ENCODE measurements around the gene MCU. TPM values are rescaled to one million over a fixed set of nuclear protein-coding genes. Genes with fewer than 3 reads are reported as not detected.
A peak's percentile ranks its signal among the peaks of the same experiment; 100 is the strongest.

The MCU gene
- total RNA-seq, 1 donor from 2014 or later: 20.3 TPM

- Histone ChIP-seq H3K27me3 (ENCODE audit: low read depth) (no peaks in the 10 kb centered on the region), H3K36me3 (no peaks in the 10 kb centered on the region), H3K9me3 (replicated peaks) (no peaks in the 10 kb centered on the region), H3K4me1 (peaks cover 34% of the 10 kb centered on the region), H3K27ac (replicated peaks) (no peak overlapping the region), H3K4me3 (no peak overlapping the region)
- TF ChIP-seq CTCF (IDR thresholded peaks at IDR 0.05; ENCODE audit: borderline replicate concordance): no peak
- no peak for DNase-seq
- intact Hi-C loops (cut with micrococcal nuclease): no loop called here
Observed at GRCh38 chr10:72731916-72732419, 40.0 kb downstream of the MCU start.

GRCh38 chr10:72732521-72732920, 40.6 kb downstream of the MCU start:
- peaks cover 32% of the 10 kb centered on the region for H3K4me1 ChIP-seq
- intact Hi-C loops (cut with micrococcal nuclease): no loop called here
- H3K9me3 ChIP-seq (replicated peaks): no peaks in the 10 kb centered on the region
- no peak for TF ChIP-seq CTCF (IDR thresholded peaks at IDR 0.05; ENCODE audit: borderline replicate concordance)
- no peak overlapping the region for H3K4me3 ChIP-seq
- no peaks in the 10 kb centered on the region for H3K27me3 ChIP-seq (ENCODE audit: low read depth)
- no peak for DNase-seq
- no peak overlapping the region for H3K27ac ChIP-seq (replicated peaks)
- H3K36me3 ChIP-seq: no peaks in the 10 kb centered on the region

GRCh38 chr10:72733989-72734388, 42.0 kb downstream of the MCU start:
- TF ChIP-seq CTCF (IDR thresholded peaks at IDR 0.05; ENCODE audit: borderline replicate concordance): no peak
- intact Hi-C loops (cut with micrococcal nuclease): no loop called here
- Histone ChIP-seq H3K4me3 (no peak overlapping the region), H3K27me3 (ENCODE audit: low read depth) (no peaks in the 10 kb centered on the region), H3K36me3 (no peaks in the 10 kb centered on the region), H3K9me3 (replicated peaks) (no peaks in the 10 kb centered on the region), H3K27ac (replicated peaks) (no peak overlapping the region), H3K4me1 (peaks cover 47% of the 10 kb centered on the region)
- DNase-seq: no peak

GRCh38 chr10:72735288-72735936, 43.5 kb downstream of the MCU start:
- H3K27ac ChIP-seq (replicated peaks): peak overlapping the region; percentile 73
- DNase-seq: no peak
- no peaks in the 10 kb centered on the region for H3K36me3 ChIP-seq
- no peaks in the 10 kb centered on the region for H3K27me3 ChIP-seq (ENCODE audit: low read depth)
- no peak for TF ChIP-seq CTCF (IDR thresholded peaks at IDR 0.05; ENCODE audit: borderline replicate concordance)
- H3K4me3 ChIP-seq: no peak overlapping the region
- intact Hi-C loops (cut with micrococcal nuclease): no loop called here
- H3K9me3 ChIP-seq (replicated peaks): no peaks in the 10 kb centered on the region
- H3K4me1 ChIP-seq: peaks cover 61% of the 10 kb centered on the region

GRCh38 chr10:72736176-72736827, 44.4 kb downstream of the MCU start:
- no peak for TF ChIP-seq CTCF (IDR thresholded peaks at IDR 0.05; ENCODE audit: borderline replicate concordance)
- no peak overlapping the region for H3K4me3 ChIP-seq
- H3K36me3 ChIP-seq: no peaks in the 10 kb centered on the region
- intact Hi-C loops (cut with micrococcal nuclease): no loop called here
- no peaks in the 10 kb centered on the region for H3K27me3 ChIP-seq (ENCODE audit: low read depth)
- H3K9me3 ChIP-seq (replicated peaks): no peaks in the 10 kb centered on the region
- H3K27ac ChIP-seq (replicated peaks): peak overlapping the region; percentile 73
- peaks cover 66% of the 10 kb centered on the region for H3K4me1 ChIP-seq
- DNase-seq: no peak

Data from left ventricle myocardium inferior (tissue), 1 donor.